Astrocyte of the spinal cord (primary cell): ENCODE measurements around the gene C9.

Experiments used
- DNase-seq: peaks from one replicate; pipeline ENCODE4 v3.0.0; 2011; ENCODE audit warnings: low read depth, low spot score
- H3K4me3 ChIP-seq: 2 replicates; pipeline ENCODE4 v1.5.1; 2011; ENCODE audit warnings: low read depth, mild to moderate bottlenecking, low read length, moderate library complexity
- CTCF ChIP-seq: IDR thresholded peaks from 2 replicates; pipeline ENCODE4 v1.5.1; 2012; ENCODE audit warnings: low read depth, mild to moderate bottlenecking, low read length, inconsistent platforms
- in situ Hi-C: cut with HindIII; loops from 2 replicates; pipeline ENCODE4 v1.10.0; 2017; ENCODE audit warnings: low sequenced_read_pairs

The C9 gene

GRCh38 chr5:39262981-39263380, 101.3 kb downstream of the C9 start:
- DNase-seq, result no peak

GRCh38 chr5:39260095-39260494, 104.2 kb downstream of the C9 start:
- TF ChIP-seq CTCF, result no peak
- in situ Hi-C loops, result no loop called here

More at GRCh38 chr5:39262981-39263380, 101.3 kb downstream of the C9 start:
- no peak overlapping the region for H3K4me3 ChIP-seq
- TF ChIP-seq CTCF, result no peak
- in situ Hi-C loops, result no loop called here

GRCh38 chr5:39257554-39257953, 106.7 kb downstream of the C9 start:
- H3K4me3 ChIP-seq, result no peak overlapping the region
- no peak for TF ChIP-seq CTCF
- DNase-seq, result no peak
- in situ Hi-C loops, result no loop called here

More at GRCh38 chr5:39260095-39260494, 104.2 kb downstream of the C9 start:
- no peak overlapping the region for H3K4me3 ChIP-seq
- no peak for DNase-seq

- in situ Hi-C loops, result no loop called here
- DNase-seq, result peak; percentile 58
- TF ChIP-seq CTCF, result no peak
- no peak overlapping the region for H3K4me3 ChIP-seq
Measured at GRCh38 chr5:39256477-39257235, 107.6 kb downstream of the C9 start.

- in situ Hi-C loops, result no loop called here
Measured at GRCh38 chr5:39255406-39255805, 108.9 kb downstream of the C9 start.

GRCh38 chr5:39254671-39255070, 109.6 kb downstream of the C9 start:
- in situ Hi-C loops, result no loop called here
- no peak overlapping the region for H3K4me3 ChIP-seq
- no peak for TF ChIP-seq CTCF
- no peak for DNase-seq

More at GRCh38 chr5:39255406-39255805, 108.9 kb downstream of the C9 start:
- no peak overlapping the region for H3K4me3 ChIP-seq
- no peak for DNase-seq
- no peak for TF ChIP-seq CTCF
